Measurements from ENCODE around the gene ADIPOQ.
"Not testable (repeated sequence)": the region's sequence is repeated elsewhere in the genome, so short reads cannot be mapped to it uniquely, and the experiment has no call there.

The ADIPOQ gene

GRCh38 chr3:186886202-186886981, 43.9 kb downstream of the ADIPOQ start:
- H3K27ac ChIP-seq (ENCODE audit: low read depth, low read length, poor library complexity, severe bottlenecking): no peak overlapping the region
- no peaks in the 10 kb centered on the region for H4K20me1 ChIP-seq (ENCODE audit: insufficient read depth, low read length)
- peaks cover 13% of the 10 kb centered on the region; the same call in 1 of the 2 replicates for H3K27me3 ChIP-seq (ENCODE audit: insufficient read depth, low read length)
- TF ChIP-seq CTCF (IDR thresholded peaks at IDR 0.05; ENCODE audit: low read length) (no peak), EZH2 (IDR thresholded peaks at IDR 0.05; ENCODE audit: borderline replicate concordance, low read length) (no peak)
- no peaks in the 10 kb centered on the region for H3K9me2 ChIP-seq (ENCODE audit: low read depth, low read length)
- no peaks in the 10 kb centered on the region for H3K79me2 ChIP-seq (ENCODE audit: insufficient read depth, low read length)
- H3K9ac ChIP-seq (ENCODE audit: low read length): no peak overlapping the region
- H2AFZ ChIP-seq (ENCODE audit: low read length): no peak overlapping the region
- H3K36me3 ChIP-seq (ENCODE audit: insufficient read depth, low read length): no peaks in the 10 kb centered on the region
- no peak overlapping the region for H3K4me2 ChIP-seq (ENCODE audit: low read length)
- no peaks in the 10 kb centered on the region for H3K9me3 ChIP-seq (ENCODE audit: low read length)
- H3K4me1 ChIP-seq (ENCODE audit: insufficient read depth, low read length, severe bottlenecking): no peaks in the 10 kb centered on the region
- no peaks in the 10 kb centered on the region for H3F3A ChIP-seq (ENCODE audit: insufficient read depth, low read length)
- no peak overlapping the region for H3K4me3 ChIP-seq (ENCODE audit: low read depth, low read length, poor library complexity, severe bottlenecking)

GRCh38 chr3:186887507-186887938, 45.0 kb downstream of the ADIPOQ start:
- H3K9ac ChIP-seq (ENCODE audit: low read length); H3K79me2 ChIP-seq (ENCODE audit: insufficient read depth, low read length); H3K9me2 ChIP-seq (ENCODE audit: low read depth, low read length); H3K4me2 ChIP-seq (ENCODE audit: low read length); H4K20me1 ChIP-seq (ENCODE audit: insufficient read depth, low read length); H3K4me3 ChIP-seq (ENCODE audit: low read depth, low read length, poor library complexity, severe bottlenecking); H2AFZ ChIP-seq (ENCODE audit: low read length); H3K36me3 ChIP-seq (ENCODE audit: insufficient read depth, low read length); H3K27ac ChIP-seq (ENCODE audit: low read depth, low read length, poor library complexity, severe bottlenecking); H3F3A ChIP-seq (ENCODE audit: insufficient read depth, low read length); H3K4me1 ChIP-seq (ENCODE audit: insufficient read depth, low read length, severe bottlenecking); H3K9me3 ChIP-seq (ENCODE audit: low read length): not testable (repeated sequence)
- H3K27me3 ChIP-seq (ENCODE audit: insufficient read depth, low read length): peaks cover 13% of the 10 kb centered on the region; the same call in 1 of the 2 replicates

GRCh38 chr3:186888569-186888968, 46.1 kb downstream of the ADIPOQ start:
- H3K4me3 ChIP-seq (ENCODE audit: low read depth, low read length, poor library complexity, severe bottlenecking): no peak overlapping the region
- H2AFZ ChIP-seq (ENCODE audit: low read length): no peak overlapping the region
- no peak overlapping the region for H3K4me2 ChIP-seq (ENCODE audit: low read length)
- no peaks in the 10 kb centered on the region for H3K9me3 ChIP-seq (ENCODE audit: low read length)
- H3K9ac ChIP-seq (ENCODE audit: low read length): no peak overlapping the region
- no peaks in the 10 kb centered on the region for H3K79me2 ChIP-seq (ENCODE audit: insufficient read depth, low read length)
- peaks cover 13% of the 10 kb centered on the region; the same call in 1 of the 2 replicates for H3K27me3 ChIP-seq (ENCODE audit: insufficient read depth, low read length)
- H3F3A ChIP-seq (ENCODE audit: insufficient read depth, low read length): no peaks in the 10 kb centered on the region
- H4K20me1 ChIP-seq (ENCODE audit: insufficient read depth, low read length): no peaks in the 10 kb centered on the region
- no peaks in the 10 kb centered on the region for H3K9me2 ChIP-seq (ENCODE audit: low read depth, low read length)
- TF ChIP-seq CTCF (IDR thresholded peaks at IDR 0.05; ENCODE audit: low read length) (no peak), EZH2 (IDR thresholded peaks at IDR 0.05; ENCODE audit: borderline replicate concordance, low read length) (no peak)
- no peaks in the 10 kb centered on the region for H3K36me3 ChIP-seq (ENCODE audit: insufficient read depth, low read length)
- no peaks in the 10 kb centered on the region for H3K4me1 ChIP-seq (ENCODE audit: insufficient read depth, low read length, severe bottlenecking)
- no peak overlapping the region for H3K27ac ChIP-seq (ENCODE audit: low read depth, low read length, poor library complexity, severe bottlenecking)

- not testable (repeated sequence) for H3K9ac ChIP-seq (ENCODE audit: low read length); H2AFZ ChIP-seq (ENCODE audit: low read length); H3K36me3 ChIP-seq (ENCODE audit: insufficient read depth, low read length)
Measured at GRCh38 chr3:186889698-186890097, 47.2 kb downstream of the ADIPOQ start.

More at GRCh38 chr3:186889698-186890097, 47.2 kb downstream of the ADIPOQ start:
- H3K9me2 ChIP-seq (ENCODE audit: low read depth, low read length); H3K4me2 ChIP-seq (ENCODE audit: low read length); H3K4me1 ChIP-seq (ENCODE audit: insufficient read depth, low read length, severe bottlenecking); H3K27ac ChIP-seq (ENCODE audit: low read depth, low read length, poor library complexity, severe bottlenecking); H3K4me3 ChIP-seq (ENCODE audit: low read depth, low read length, poor library complexity, severe bottlenecking); H3K9me3 ChIP-seq (ENCODE audit: low read length); H3K79me2 ChIP-seq (ENCODE audit: insufficient read depth, low read length); H3F3A ChIP-seq (ENCODE audit: insufficient read depth, low read length); H4K20me1 ChIP-seq (ENCODE audit: insufficient read depth, low read length): not testable (repeated sequence)
- H3K27me3 ChIP-seq (ENCODE audit: insufficient read depth, low read length): peaks cover 13% of the 10 kb centered on the region; the same call in 1 of the 2 replicates

Data from OCI-LY1 (cell line).